Fibroblast of pulmonary artery (primary cell): ENCODE measurements around the gene ITGB3.

Experiments used
- DNase-seq: peaks from one replicate; pipeline ENCODE4 v3.0.0-alpha.2; 2010; ENCODE audit warnings: low read depth
- H3K4me3 ChIP-seq: replicated peaks from 2 replicates; pipeline ENCODE4 v1.5.1; 2011; ENCODE audit warnings: low read depth, mild to moderate bottlenecking, control low read depth, low read length, moderate library complexity
- CTCF ChIP-seq: IDR thresholded peaks from 2 replicates; pipeline ENCODE4 v1.5.1; 2011; ENCODE audit warnings: mild to moderate bottlenecking, control low read depth, low read length, inconsistent platforms; ENCODE audit errors: missing control alignments

ITGB3 gene

DNA sequence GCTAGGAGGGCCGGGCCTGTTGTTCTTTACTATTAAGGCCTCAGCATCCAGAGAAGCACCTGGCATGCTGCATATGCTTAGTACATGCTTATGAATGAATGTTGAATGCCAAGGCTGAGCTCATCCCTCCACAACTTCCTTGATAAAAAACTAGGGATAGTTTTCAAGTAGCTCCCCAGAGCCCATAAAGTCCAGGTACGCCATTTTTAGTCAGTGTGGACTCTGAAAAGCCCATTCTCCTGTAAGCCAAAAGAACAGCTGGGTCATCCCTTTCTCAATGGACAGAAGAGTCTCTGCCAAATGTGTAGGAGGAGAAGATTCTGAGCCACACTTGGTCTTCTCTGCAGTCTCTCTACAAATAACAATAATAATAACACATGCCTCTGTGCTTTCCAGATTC, 8.9 kb upstream of the ITGB3 start:
- TF ChIP-seq CTCF: no peak
- peak; percentile 66 for DNase-seq
- no peak overlapping the region for H3K4me3 ChIP-seq

DNA sequence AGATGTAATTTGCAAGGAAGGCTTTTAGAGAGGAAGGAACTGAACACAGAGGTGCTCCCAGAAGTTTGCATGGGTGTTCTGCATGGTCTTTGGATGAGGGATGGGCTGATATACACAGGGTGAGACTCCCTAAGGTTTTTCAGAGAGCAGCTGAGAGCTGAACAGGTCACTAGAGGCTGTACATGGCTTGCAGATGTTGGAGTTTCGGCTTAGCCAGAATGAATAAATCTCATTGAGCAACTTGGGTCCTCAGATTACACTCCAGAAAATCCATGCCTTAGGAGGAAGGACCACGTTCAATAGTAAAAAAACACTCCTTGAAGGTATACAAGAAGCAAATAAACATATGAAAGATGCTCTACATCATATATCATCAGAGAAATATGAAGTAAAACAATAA, 7.5 kb upstream of the ITGB3 start:
- no peak for DNase-seq
- no peak overlapping the region for H3K4me3 ChIP-seq
- no peak for TF ChIP-seq CTCF

GRCh38 chr17:47250855-47251254, 2.8 kb upstream of the ITGB3 start:
- H3K4me3 ChIP-seq: no peak overlapping the region
- DNase-seq: no peak
- TF ChIP-seq CTCF: no peak

DNA sequence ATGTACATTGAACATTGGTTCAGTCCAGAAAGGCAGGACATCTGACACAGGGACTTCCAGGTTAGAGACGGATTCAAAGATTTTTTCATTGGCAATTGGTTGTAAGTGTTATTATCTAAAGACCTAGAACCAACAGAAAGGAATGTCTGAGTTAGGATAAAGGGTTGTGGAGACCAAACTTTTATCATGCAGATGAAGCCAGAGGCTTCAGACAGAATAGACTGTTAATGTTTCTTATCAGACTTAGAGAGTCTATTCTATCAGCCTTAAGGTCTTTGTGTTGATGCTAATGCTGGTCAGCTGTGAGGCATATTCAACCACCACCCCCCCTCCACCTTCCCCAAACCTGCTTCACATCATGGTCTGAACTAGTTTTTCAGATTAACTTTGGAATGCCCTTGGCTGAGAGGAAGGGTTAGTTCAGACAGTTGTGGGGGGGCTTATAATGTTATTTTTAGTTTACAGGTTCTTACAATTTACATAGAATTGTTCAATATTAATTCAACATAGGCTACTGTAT, 2.1 kb upstream of the ITGB3 start:
- DNase-seq: no peak
- H3K4me3 ChIP-seq: no peak overlapping the region
- no peak for TF ChIP-seq CTCF

- H3K4me3 ChIP-seq: no peak overlapping the region
- no peak for DNase-seq
- TF ChIP-seq CTCF: no peak
Measured at GRCh38 chr17:47252209-47252608, 1.4 kb upstream of the ITGB3 start.

- no peak for TF ChIP-seq CTCF
- peak overlapping the region; percentile 66 for H3K4me3 ChIP-seq
Measured at GRCh38 chr17:47252766-47253512, 688 bp upstream of the ITGB3 start.

GRCh38 chr17:47254403-47254943, 846 bp downstream of the ITGB3 start:
- DNase-seq: no peak
- TF ChIP-seq CTCF: no peak
- peak overlapping the region; percentile 66 for H3K4me3 ChIP-seq

More at GRCh38 chr17:47252766-47253512, 688 bp upstream of the ITGB3 start:
- no peak for DNase-seq
